Mesenchymal stem cell (in vitro differentiated cells and primary cell): Measurements from ENCODE around the gene MEIS2.

Experiments
- DNase-seq: peaks from one replicate; pipeline ENCODE4 v3.0.0-alpha.2; 2013
- H2AFZ ChIP-seq: one replicate; pipeline ENCODE4 v1.6.1; 2013; ENCODE audit warnings: low read depth, mild to moderate bottlenecking, control low read depth, inconsistent platforms, low read length, moderate library complexity
- H2AK5ac ChIP-seq: 2 replicates; pipeline ENCODE4 v1.6.1; 2013; ENCODE audit warnings: low read length, moderate library complexity, mild to moderate bottlenecking, inconsistent platforms; ENCODE audit not compliant: severe bottlenecking
- H2BK120ac ChIP-seq: one replicate; pipeline ENCODE4 v1.6.1; 2013; ENCODE audit warnings: low read depth, mild to moderate bottlenecking, inconsistent platforms, low read length, moderate library complexity
- H2BK12ac ChIP-seq, 2 experiments: one replicate each; pipeline ENCODE4 v1.6.1; 2013; ENCODE audit warnings: inconsistent platforms in 2 of 2, low read length in 2 of 2, mild to moderate bottlenecking in 2 of 2, moderate library complexity in 2 of 2, control low read depth in 1 of 2
- H2BK15ac ChIP-seq: one replicate; pipeline ENCODE4 v1.6.1; 2013; ENCODE audit warnings: mild to moderate bottlenecking, low read depth, inconsistent platforms; ENCODE audit not compliant: poor library complexity, severe bottlenecking
- H2BK5ac ChIP-seq: 2 replicates; pipeline ENCODE4 v1.6.1; 2013; ENCODE audit warnings: low read depth, mild to moderate bottlenecking, low read length, control low read depth, inconsistent platforms; ENCODE audit not compliant: poor library complexity, severe bottlenecking
- H3K14ac ChIP-seq, 2 experiments: one replicate each; pipeline ENCODE4 v1.6.1; 2013; ENCODE audit warnings: inconsistent platforms in 2 of 2, low read length in 2 of 2, control low read depth in 1 of 2, mild to moderate bottlenecking in 1 of 2, moderate library complexity in 1 of 2
- H3K18ac ChIP-seq, 2 experiments: one replicate each; pipeline ENCODE4 v1.6.1; 2013; ENCODE audit warnings: inconsistent platforms in 2 of 2, low read length in 2 of 2, control low read depth in 1 of 2, low read depth in 1 of 2, mild to moderate bottlenecking in 1 of 2
- H3K23ac ChIP-seq, 2 experiments: one replicate each; pipeline ENCODE4 v1.6.1; 2013; ENCODE audit warnings: inconsistent platforms in 2 of 2, low read length in 2 of 2, mild to moderate bottlenecking in 2 of 2, moderate library complexity in 2 of 2, control low read depth in 1 of 2
- H3K27ac ChIP-seq: 2 replicates; pipeline ENCODE4 v1.5.1; 2013; ENCODE audit warnings: mild to moderate bottlenecking, moderate library complexity, low read length, control low read depth, inconsistent platforms; ENCODE audit not compliant: poor library complexity, severe bottlenecking
- H3K27me3 ChIP-seq, 2 experiments: 2 replicates each; pipeline versions ENCODE4 v1.6.1 to v1.7.0; 2013; ENCODE audit warnings: low read length in 2 of 2, mild to moderate bottlenecking in 2 of 2, moderate library complexity in 2 of 2, control low read depth in 1 of 2, inconsistent platforms in 1 of 2; ENCODE audit not compliant: control insufficient read depth in 1 of 2, insufficient read depth in 1 of 2
- H3K36me3 ChIP-seq, 2 experiments: 2 replicates each; pipeline versions ENCODE4 v1.6.1 to v1.7.0; 2013; ENCODE audit warnings: low read length in 2 of 2, control low read depth in 1 of 2, inconsistent platforms in 1 of 2, low read depth in 1 of 2, mild to moderate bottlenecking in 1 of 2; ENCODE audit not compliant: insufficient read depth in 2 of 2, control insufficient read depth in 1 of 2
- H3K4ac ChIP-seq, 2 experiments: one replicate each; pipeline ENCODE4 v1.6.1; 2013; ENCODE audit warnings: inconsistent platforms in 2 of 2, low read length in 2 of 2, mild to moderate bottlenecking in 2 of 2, moderate library complexity in 2 of 2, control low read depth in 1 of 2, low read depth in 1 of 2
- H3K4me1 ChIP-seq: 2 replicates; pipeline ENCODE4 v1.6.1; 2013; ENCODE audit warnings: low read depth, low read length, control low read depth; ENCODE audit not compliant: control insufficient read depth, insufficient read depth
- H3K4me2 ChIP-seq: 2 replicates; pipeline ENCODE4 v1.6.1; 2013; ENCODE audit warnings: low read length, mild to moderate bottlenecking, inconsistent platforms; ENCODE audit not compliant: poor library complexity, severe bottlenecking
- H3K4me3 ChIP-seq, 2 experiments: 2 replicates each; pipeline versions ENCODE4 v1.5.1 to v1.7.0; 2013; ENCODE audit warnings: low read length in 2 of 2, mild to moderate bottlenecking in 2 of 2, control low read depth in 1 of 2, low read depth in 1 of 2; ENCODE audit not compliant: insufficient read depth in 1 of 2
- H3K79me1 ChIP-seq: replicated peaks from 2 replicates; pipeline ENCODE4 v1.6.1; 2013; ENCODE audit warnings: mild to moderate bottlenecking, control low read depth, low read length, inconsistent platforms; ENCODE audit not compliant: poor library complexity, severe bottlenecking
- H3K9ac ChIP-seq: 2 replicates; pipeline ENCODE4 v1.7.0; 2013; ENCODE audit warnings: mild to moderate bottlenecking, low read length, moderate library complexity
- H3K9me3 ChIP-seq: 2 replicates; pipeline ENCODE4 v1.7.0; 2013; ENCODE audit warnings: mild to moderate bottlenecking, low read length; ENCODE audit not compliant: control insufficient read depth
- H4K8ac ChIP-seq: one replicate; pipeline ENCODE4 v1.6.1; 2013; ENCODE audit warnings: inconsistent platforms, mild to moderate bottlenecking, low read length, moderate library complexity
- H4K91ac ChIP-seq: one replicate; pipeline ENCODE4 v1.6.1; 2013; ENCODE audit warnings: mild to moderate bottlenecking, low read length, inconsistent platforms
- WGBS: methylation state at CpG from one replicate; pipeline ENCODE4 v1.1.7; 2013; ENCODE audit warnings: mixed read lengths; 5-methylcytosine and 5-hydroxymethylcytosine counted together

Gene MEIS2

DNA sequence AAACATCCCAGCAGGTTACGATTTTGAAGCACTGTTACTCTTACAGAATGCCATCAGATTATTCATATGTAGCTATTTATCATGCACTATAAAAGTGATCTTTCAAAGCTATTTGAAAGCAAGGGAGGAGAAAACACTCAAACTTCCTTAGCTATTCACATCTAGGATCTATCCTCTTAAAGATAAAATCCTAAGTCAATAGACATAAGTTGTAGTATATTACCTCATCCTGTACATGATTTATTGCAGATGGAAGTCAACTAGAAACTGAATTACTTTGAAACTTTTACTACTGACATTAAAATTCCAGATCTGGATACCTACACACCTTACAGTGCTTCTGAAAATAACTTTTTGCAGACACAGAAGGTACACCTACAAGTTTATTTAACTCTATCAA is 197.2 kb downstream of the MEIS2 start:
- H3K18ac ChIP-seq, result no peak overlapping the region
- no peak overlapping the region for H2BK5ac ChIP-seq
- no peak for DNase-seq
- no peak overlapping the region for H3K23ac ChIP-seq
- H3K4me1 ChIP-seq, result no peaks in the 10 kb centered on the region
- H3K27ac ChIP-seq, result no peak overlapping the region
- no peak overlapping the region for H2BK15ac ChIP-seq
- no peaks in the 10 kb centered on the region for H3K27me3 ChIP-seq
- no peak overlapping the region for H2BK12ac ChIP-seq
- no peak overlapping the region for H2BK120ac ChIP-seq
- no peak overlapping the region for H3K14ac ChIP-seq
- no peak overlapping the region for H3K4me2 ChIP-seq
- no peak overlapping the region for H2AFZ ChIP-seq
- no peak overlapping the region for H3K9ac ChIP-seq
- H3K9me3 ChIP-seq, result no peaks in the 10 kb centered on the region
- H4K91ac ChIP-seq, result no peak overlapping the region
- no peaks in the 10 kb centered on the region for H3K36me3 ChIP-seq
- WGBS, result no CpG with 5 or more reads among the region's 1 CpG
- peaks cover 18% of the 10 kb centered on the region for H3K79me1 ChIP-seq
- no peak overlapping the region for H2AK5ac ChIP-seq
- no peak overlapping the region for H3K4ac ChIP-seq
- no peak overlapping the region for H3K4me3 ChIP-seq
- H4K8ac ChIP-seq, result no peak overlapping the region

DNA sequence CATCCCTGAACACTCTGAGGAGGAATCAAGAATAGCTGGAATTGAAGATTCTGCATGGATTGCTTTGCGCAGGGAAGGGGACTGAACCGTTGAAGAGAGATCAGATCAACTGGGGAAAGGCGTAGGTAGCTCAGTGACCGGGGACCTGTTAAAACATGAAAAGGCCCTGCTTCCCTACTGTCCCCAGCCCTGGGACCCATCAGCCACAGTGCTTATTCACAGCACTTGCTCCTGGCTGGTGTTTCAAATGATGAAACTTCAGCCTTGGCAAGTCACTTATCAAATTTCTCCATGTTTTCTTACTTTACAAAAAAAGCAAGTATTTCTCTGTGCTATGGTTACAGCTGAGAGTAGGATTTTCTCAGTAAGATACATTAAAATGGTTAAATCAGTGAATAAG is 199.3 kb downstream of the MEIS2 start:
- 78% methylated on average over 4 of the region's 4 CpGs for WGBS
- no peak for DNase-seq
- H3K9ac ChIP-seq, result no peak overlapping the region

DNA sequence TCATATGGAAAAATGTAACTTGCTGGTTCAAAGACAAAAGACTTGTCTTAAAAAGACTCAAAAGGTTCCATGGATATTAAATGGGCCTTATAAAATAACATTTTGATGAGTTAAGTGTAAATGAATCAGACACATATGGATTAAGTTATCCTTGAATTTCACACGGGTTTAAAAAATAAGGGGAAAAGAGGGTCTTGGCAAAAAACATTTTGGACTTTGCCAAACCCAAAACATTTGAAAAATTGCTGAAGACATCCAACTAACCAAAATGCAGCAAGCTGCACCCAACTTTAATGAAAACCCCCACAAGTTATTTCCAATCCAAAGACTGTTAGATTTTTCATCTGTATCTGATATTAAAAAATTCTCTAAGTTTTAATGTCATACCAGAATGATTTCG is 200.7 kb downstream of the MEIS2 start:
- Histone ChIP-seq H3K18ac (no peak overlapping the region), H2AK5ac (no peak overlapping the region), H3K4me1 (no peaks in the 10 kb centered on the region), H2BK120ac (no peak overlapping the region), H4K91ac (no peak overlapping the region), H3K9ac (no peak overlapping the region), H2BK15ac (no peak overlapping the region), H3K9me3 (no peaks in the 10 kb centered on the region), H3K27me3 (no peaks in the 10 kb centered on the region), H3K36me3 (peaks cover 5 to 22% of the 10 kb centered on the region in 2 experiments), H3K4ac (no peak overlapping the region), H4K8ac (no peak overlapping the region), H3K27ac (no peak overlapping the region), H2BK5ac (no peak overlapping the region), H3K79me1 (peaks cover 17% of the 10 kb centered on the region), H3K23ac (no peak overlapping the region), H3K14ac (no peak overlapping the region), H3K4me3 (no peak overlapping the region), H3K4me2 (no peak overlapping the region), H2BK12ac (no peak overlapping the region), H2AFZ (no peak overlapping the region)
- no peak for DNase-seq
- WGBS, result 92% methylated on average over 2 of the region's 2 CpGs

More for the DNA sequence above, 199.3 kb downstream of the MEIS2 start:
- Histone ChIP-seq H3K23ac (no peak overlapping the region), H2AK5ac (no peak overlapping the region), H3K27ac (no peak overlapping the region), H2BK120ac (no peak overlapping the region), H2BK5ac (no peak overlapping the region), H3K4me3 (no peak overlapping the region), H3K4me1 (no peaks in the 10 kb centered on the region), H3K18ac (no peak overlapping the region), H3K4ac (no peak overlapping the region), H3K27me3 (no peaks in the 10 kb centered on the region), H3K9me3 (no peaks in the 10 kb centered on the region), H4K91ac (no peak overlapping the region), H2BK12ac (no peak overlapping the region), H2BK15ac (no peak overlapping the region), H3K14ac (no peak overlapping the region), H3K79me1 (peaks cover 22% of the 10 kb centered on the region), H3K36me3 (peaks cover 0 to 8% of the 10 kb centered on the region in 2 experiments), H2AFZ (no peak overlapping the region), H4K8ac (no peak overlapping the region), H3K4me2 (no peak overlapping the region)

DNA sequence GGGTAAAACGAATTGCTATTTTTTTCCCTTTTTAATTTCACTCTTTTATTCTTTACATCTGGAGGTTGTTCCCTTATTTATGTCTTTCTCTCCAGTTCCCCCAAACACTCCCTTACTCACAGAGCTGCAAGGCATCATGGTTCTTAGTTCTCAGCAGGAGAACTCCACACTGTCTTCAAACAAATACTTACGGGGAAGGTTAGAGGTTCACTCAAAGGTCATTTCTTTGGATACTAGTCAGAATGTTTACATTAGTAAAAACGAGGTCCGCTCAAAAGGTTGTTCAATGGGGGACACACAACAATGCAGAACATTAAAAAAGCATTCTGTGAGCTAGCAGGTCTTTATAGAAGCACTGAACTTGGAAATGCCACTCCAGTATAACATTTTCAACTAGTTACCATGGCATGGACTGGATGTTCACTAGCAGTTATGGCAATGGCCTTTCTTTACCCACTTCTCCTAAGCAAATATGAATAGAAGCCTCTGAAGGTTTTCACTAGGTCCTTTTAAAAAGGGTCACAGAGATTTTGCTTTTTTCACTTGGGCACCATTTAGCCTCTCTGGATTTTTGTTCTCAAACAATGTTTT is 201.7 kb downstream of the MEIS2 start:
- Histone ChIP-seq H2BK15ac (no peak overlapping the region), H2AK5ac (no peak overlapping the region), H2BK12ac (no peak overlapping the region), H3K9me3 (no peaks in the 10 kb centered on the region), H3K9ac (no peak overlapping the region), H3K79me1 (peaks cover 13% of the 10 kb centered on the region), H2BK120ac (no peak overlapping the region), H3K23ac (no peak overlapping the region), H4K91ac (no peak overlapping the region), H3K14ac (no peak overlapping the region), H3K18ac (no peak overlapping the region), H2BK5ac (no peak overlapping the region), H3K4me3 (no peak overlapping the region), H3K4me2 (no peak overlapping the region), H3K4ac (no peak overlapping the region), H3K4me1 (no peaks in the 10 kb centered on the region), H3K36me3 (peaks cover 5 to 32% of the 10 kb centered on the region in 2 experiments), H2AFZ (no peak overlapping the region), H4K8ac (no peak overlapping the region), H3K27ac (no peak overlapping the region), H3K27me3 (no peaks in the 10 kb centered on the region)
- DNase-seq, result no peak
- 14% methylated on average over 4 of the region's 4 CpGs for WGBS
